Measurements from ENCODE around the gene MED27.
A peak's percentile ranks its signal among the peaks of the same experiment; 100 is the strongest.

The MED27 gene

GRCh38 chr9:132121021-132121420 is 41.4 kb upstream of the MED27 start:
- no peak for TF ChIP-seq CTCF (IDR thresholded peaks at IDR 0.05; ENCODE audit: low read depth, low read length)
- no peak overlapping the region for H3K4me3 ChIP-seq (replicated peaks in 1 of 2; ENCODE audit: low read depth in 2 of 2, low read length in 2 of 2)
- DNase-seq (ENCODE audit: low read depth in 2 of 2), result no peak

GRCh38 chr9:132117694-132118093 is 38.0 kb upstream of the MED27 start:
- no peak for TF ChIP-seq CTCF (IDR thresholded peaks at IDR 0.05; ENCODE audit: low read depth, low read length)
- H3K4me3 ChIP-seq (replicated peaks in 1 of 2; ENCODE audit: low read depth in 2 of 2, low read length in 2 of 2), result no peak overlapping the region
- no peak for DNase-seq (ENCODE audit: low read depth in 2 of 2)

- H3K4me3 ChIP-seq (replicated peaks in 1 of 2; ENCODE audit: low read depth in 2 of 2, low read length in 2 of 2), result no peak overlapping the region
- DNase-seq (ENCODE audit: low read depth in 2 of 2), result no peak
- no peak for TF ChIP-seq CTCF (IDR thresholded peaks at IDR 0.05; ENCODE audit: low read depth, low read length)
Observed at GRCh38 chr9:132116583-132116982, 36.9 kb upstream of the MED27 start.

- TF ChIP-seq CTCF (IDR thresholded peaks at IDR 0.05; ENCODE audit: low read depth, low read length), result no peak
- peak; percentile 56 to 69 for DNase-seq (ENCODE audit: low read depth in 2 of 2)
- H3K4me3 ChIP-seq (replicated peaks in 1 of 2; ENCODE audit: low read depth in 2 of 2, low read length in 2 of 2), result no peak overlapping the region
Observed at GRCh38 chr9:132114102-132114707, 34.5 kb upstream of the MED27 start.

- DNase-seq (ENCODE audit: low read depth in 2 of 2), result no peak
- no peak for TF ChIP-seq CTCF (IDR thresholded peaks at IDR 0.05; ENCODE audit: low read depth, low read length)
Observed at GRCh38 chr9:132109291-132109690, 29.6 kb upstream of the MED27 start.

GRCh38 chr9:132108728-132109127 is 29.1 kb upstream of the MED27 start:
- no peak for DNase-seq (ENCODE audit: low read depth in 2 of 2)
- no peak overlapping the region for H3K4me3 ChIP-seq (replicated peaks in 1 of 2; ENCODE audit: low read depth in 2 of 2, low read length in 2 of 2)

More at GRCh38 chr9:132109291-132109690, 29.6 kb upstream of the MED27 start:
- no peak overlapping the region for H3K4me3 ChIP-seq (replicated peaks in 1 of 2; ENCODE audit: low read depth in 2 of 2, low read length in 2 of 2)

More at GRCh38 chr9:132108728-132109127, 29.1 kb upstream of the MED27 start:
- TF ChIP-seq CTCF (IDR thresholded peaks at IDR 0.05; ENCODE audit: low read depth, low read length), result no peak
